Loucy (cell line): ENCODE results near the gene CIITA.

ENCODE experiments used
- H2AFZ ChIP-seq: fragments of 200-600 bp; sonication (generic); 2 replicates; pipeline ENCODE4 v1.6.0; 2016; ENCODE audit warnings: antibody characterized with exemption, mild to moderate bottlenecking, low read length, moderate library complexity
- H3F3A ChIP-seq: fragments of 200-600 bp; 2 replicates; pipeline ENCODE4 v1.6.0; 2016; ENCODE audit warnings: antibody characterized with exemption, low read depth, mild to moderate bottlenecking
- H3K27me3 ChIP-seq: fragments of 200-600 bp; sonication (generic); 2 replicates; pipeline ENCODE4 v1.6.1; 2014; ENCODE audit warnings: low read length, mild to moderate bottlenecking; ENCODE audit not compliant: insufficient read depth, poor library complexity, severe bottlenecking
- H3K36me3 ChIP-seq: fragments of 200-600 bp; sonication (generic); 2 replicates; pipeline ENCODE4 v1.6.1; 2016; ENCODE audit warnings: low read length; ENCODE audit not compliant: insufficient read depth
- H3K4me1 ChIP-seq: fragments of 200-600 bp; sonication (generic); 2 replicates; pipeline ENCODE4 v1.5.1; 2014; ENCODE audit warnings: low read length, mild to moderate bottlenecking; ENCODE audit not compliant: insufficient read depth, poor library complexity, severe bottlenecking
- H3K4me2 ChIP-seq: fragments of 200-600 bp; sonication (generic); 2 replicates; pipeline ENCODE4 v1.6.0; 2014; ENCODE audit warnings: antibody characterized with exemption, low read length, low read depth, mild to moderate bottlenecking; ENCODE audit not compliant: poor library complexity, severe bottlenecking
- H3K4me3 ChIP-seq: fragments of 200-600 bp; sonication (generic); 2 replicates; pipeline ENCODE4 v1.5.1; 2014; ENCODE audit warnings: low read length, mild to moderate bottlenecking, mixed read lengths; ENCODE audit not compliant: poor library complexity, severe bottlenecking
- H3K79me2 ChIP-seq: fragments of 200-600 bp; sonication (generic); 2 replicates; pipeline ENCODE4 v1.6.1; 2014; ENCODE audit warnings: low read length; ENCODE audit not compliant: insufficient read depth
- H3K9ac ChIP-seq: fragments of 200-600 bp; sonication (generic); 2 replicates; pipeline ENCODE4 v1.6.0; 2014; ENCODE audit warnings: mild to moderate bottlenecking, low read depth, low read length, moderate library complexity; ENCODE audit not compliant: poor library complexity, severe bottlenecking
- H3K9me2 ChIP-seq: fragments of 200-600 bp; sonication (generic); replicated peaks from 2 replicates; pipeline ENCODE4 v1.6.1; 2016; ENCODE audit warnings: low read depth, low read length, mixed read lengths
- H3K9me3 ChIP-seq: fragments of 200-600 bp; sonication (generic); 2 replicates; pipeline ENCODE4 v1.6.1; 2014; ENCODE audit warnings: mild to moderate bottlenecking, antibody characterized with exemption, low read length, low read depth; ENCODE audit not compliant: insufficient read depth
- H4K20me1 ChIP-seq: fragments of 200-600 bp; sonication (generic); 2 replicates; pipeline ENCODE4 v1.6.0; 2014; ENCODE audit warnings: antibody characterized with exemption, low read length, mild to moderate bottlenecking; ENCODE audit not compliant: insufficient read depth, poor library complexity, severe bottlenecking
- EZH2phosphoT487 ChIP-seq: fragments of 200-600 bp; IDR thresholded peaks from 2 replicates; pipeline ENCODE4 v1.6.1; 2018; ENCODE audit warnings: antibody characterized with exemption, mild to moderate bottlenecking, moderate library complexity, borderline replicate concordance
- TF ChIP-seq, protein P1 (sequence below): fragments of 200-600 bp; sonication (generic); conservative IDR thresholded peaks from 2 replicates; pipeline ENCODE4 v1.5.1; 2014; ENCODE audit warnings: mild to moderate bottlenecking, antibody characterized with exemption, low read length

The CIITA gene

DNA sequence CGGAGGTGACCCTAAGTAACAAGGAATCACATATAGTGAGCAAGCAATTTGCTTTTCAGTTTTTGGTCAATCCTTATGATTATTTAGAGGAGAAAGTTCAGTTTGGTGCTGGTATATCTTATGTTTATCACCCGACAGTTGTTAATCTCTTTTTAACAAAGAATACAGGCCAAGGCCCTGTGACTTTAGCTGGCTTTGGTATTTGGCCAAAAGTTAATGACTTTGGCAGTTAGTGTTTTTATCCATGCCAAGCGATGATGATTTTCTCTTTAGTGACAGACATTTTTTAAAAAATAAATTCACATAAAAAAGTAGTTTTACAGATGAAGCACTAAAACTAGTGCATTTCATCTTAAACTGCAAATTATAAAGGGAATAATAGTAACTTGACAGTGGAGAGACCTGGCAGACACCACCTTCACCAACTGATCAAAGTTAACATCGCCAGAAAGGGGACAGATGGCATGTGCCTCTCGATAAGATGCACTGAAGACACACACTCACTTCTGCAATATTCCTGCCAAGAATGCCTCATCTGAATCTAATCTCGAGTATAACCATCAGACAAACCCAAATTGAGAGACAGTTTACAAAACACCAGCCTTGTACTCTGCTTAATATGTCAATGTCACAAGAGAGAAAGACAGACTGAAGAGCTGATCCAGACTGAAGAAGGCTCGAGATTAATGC is 58.4 kb downstream of the CIITA start:
- TF ChIP-seq EZH2phosphoT487: no peak
- H3K4me3 ChIP-seq: no peak overlapping the region
- H3K4me1 ChIP-seq: peaks cover 33% of the 10 kb centered on the region
- H2AFZ ChIP-seq: no peak overlapping the region
- no peaks in the 10 kb centered on the region for H3K27me3 ChIP-seq
- H3K9me2 ChIP-seq: no peaks in the 10 kb centered on the region
- H4K20me1 ChIP-seq: peaks cover 2% of the 10 kb centered on the region
- H3K79me2 ChIP-seq: peaks cover 4% of the 10 kb centered on the region; the same call in 1 of the 2 replicates
- no peak overlapping the region for H3K9ac ChIP-seq
- no peaks in the 10 kb centered on the region for H3K36me3 ChIP-seq
- H3K9me3 ChIP-seq: no peaks in the 10 kb centered on the region
- H3F3A ChIP-seq: no peaks in the 10 kb centered on the region
- no peak overlapping the region for H3K4me2 ChIP-seq

DNA sequence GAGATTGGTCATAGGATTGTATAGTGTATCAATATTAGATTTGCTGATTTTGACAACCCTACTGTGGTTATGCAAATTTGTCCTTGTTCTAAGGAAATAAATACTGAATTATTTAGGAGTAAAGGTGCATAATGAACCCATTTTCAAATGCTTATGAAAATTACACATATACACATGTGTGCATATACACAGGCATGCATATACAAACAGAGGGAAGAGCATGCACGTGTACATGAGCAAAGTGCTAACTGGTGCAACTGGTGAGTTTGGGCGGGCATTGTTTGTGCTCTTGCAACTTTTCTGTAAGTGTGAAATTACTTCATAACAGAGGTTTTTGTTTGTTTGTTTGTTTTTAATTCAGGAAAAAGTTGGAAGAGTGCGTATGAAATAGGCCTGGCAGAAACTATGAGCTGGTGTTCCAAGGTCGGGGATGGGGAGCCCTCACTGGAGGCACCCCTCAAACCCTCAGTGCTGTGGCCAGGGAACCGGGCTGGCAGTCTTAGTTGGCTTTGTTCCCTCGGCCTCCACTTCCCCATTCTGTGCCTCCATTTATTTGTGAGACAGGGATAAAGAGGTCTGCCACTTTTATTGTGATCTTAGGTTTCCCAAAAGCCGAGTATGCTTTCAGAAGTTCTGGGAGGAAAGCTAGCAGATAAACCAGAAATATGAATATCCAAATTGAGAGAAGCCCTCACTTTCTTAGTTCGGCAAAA is 59.4 kb downstream of the CIITA start:
- no peak overlapping the region for H2AFZ ChIP-seq
- H3K4me3 ChIP-seq: peak overlapping the region; percentile 25
- H3K9ac ChIP-seq: no peak overlapping the region
- H3K9me3 ChIP-seq: no peaks in the 10 kb centered on the region
- peak overlapping the region; percentile 87 for H3K4me2 ChIP-seq
- TF ChIP-seq, protein P1, sequence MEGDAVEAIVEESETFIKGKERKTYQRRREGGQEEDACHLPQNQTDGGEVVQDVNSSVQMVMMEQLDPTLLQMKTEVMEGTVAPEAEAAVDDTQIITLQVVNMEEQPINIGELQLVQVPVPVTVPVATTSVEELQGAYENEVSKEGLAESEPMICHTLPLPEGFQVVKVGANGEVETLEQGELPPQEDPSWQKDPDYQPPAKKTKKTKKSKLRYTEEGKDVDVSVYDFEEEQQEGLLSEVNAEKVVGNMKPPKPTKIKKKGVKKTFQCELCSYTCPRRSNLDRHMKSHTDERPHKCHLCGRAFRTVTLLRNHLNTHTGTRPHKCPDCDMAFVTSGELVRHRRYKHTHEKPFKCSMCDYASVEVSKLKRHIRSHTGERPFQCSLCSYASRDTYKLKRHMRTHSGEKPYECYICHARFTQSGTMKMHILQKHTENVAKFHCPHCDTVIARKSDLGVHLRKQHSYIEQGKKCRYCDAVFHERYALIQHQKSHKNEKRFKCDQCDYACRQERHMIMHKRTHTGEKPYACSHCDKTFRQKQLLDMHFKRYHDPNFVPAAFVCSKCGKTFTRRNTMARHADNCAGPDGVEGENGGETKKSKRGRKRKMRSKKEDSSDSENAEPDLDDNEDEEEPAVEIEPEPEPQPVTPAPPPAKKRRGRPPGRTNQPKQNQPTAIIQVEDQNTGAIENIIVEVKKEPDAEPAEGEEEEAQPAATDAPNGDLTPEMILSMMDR: no peak
- TF ChIP-seq EZH2phosphoT487: no peak
- H3K36me3 ChIP-seq: no peaks in the 10 kb centered on the region
- H3K9me2 ChIP-seq: no peaks in the 10 kb centered on the region
- H3F3A ChIP-seq: no peaks in the 10 kb centered on the region
- peaks cover 38% of the 10 kb centered on the region for H3K4me1 ChIP-seq
- H3K79me2 ChIP-seq: peaks cover 14% of the 10 kb centered on the region; the same call in 1 of the 2 replicates
- peaks cover 10% of the 10 kb centered on the region for H4K20me1 ChIP-seq
- no peaks in the 10 kb centered on the region for H3K27me3 ChIP-seq

DNA sequence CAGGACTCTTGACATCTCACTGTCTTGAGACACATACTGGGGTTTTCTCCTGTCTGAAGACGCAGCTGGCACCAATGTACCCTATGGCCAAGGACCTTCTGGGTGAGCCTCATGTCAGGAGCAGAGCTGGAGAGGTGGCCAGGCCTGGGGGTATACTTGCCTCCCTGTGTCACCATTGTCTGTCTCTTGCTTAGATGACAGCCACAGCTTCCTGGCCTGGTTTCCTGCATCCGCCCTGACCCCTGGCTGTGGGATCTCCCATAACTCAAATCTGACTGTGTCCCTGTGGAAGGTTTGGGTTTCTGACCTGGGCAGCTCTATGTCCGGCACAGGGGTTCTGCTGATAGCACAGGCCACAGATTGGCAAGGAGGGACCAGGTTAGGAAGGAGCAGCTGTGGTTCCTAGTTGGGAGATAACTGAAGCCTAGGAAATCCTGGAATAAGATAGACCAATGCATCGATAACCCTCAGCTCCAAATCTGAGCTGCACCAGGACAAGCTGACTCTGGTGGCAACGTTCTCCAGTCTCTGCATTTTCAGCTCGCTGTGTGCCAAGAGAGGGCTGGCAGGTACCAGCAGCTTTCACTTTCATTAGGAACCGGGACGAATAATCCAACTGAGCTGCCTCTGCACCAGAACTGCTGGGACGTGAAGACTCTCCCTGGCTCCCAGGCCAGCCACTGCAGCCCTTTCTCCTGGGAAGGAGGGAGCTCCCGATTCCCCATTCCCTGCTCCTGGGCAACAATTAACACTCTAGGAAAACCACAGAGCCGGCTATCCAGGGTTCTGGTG is 60.3 kb downstream of the CIITA start:
- Histone ChIP-seq H3K9me3 (no peaks in the 10 kb centered on the region), H4K20me1 (peaks cover 10% of the 10 kb centered on the region), H3K36me3 (no peaks in the 10 kb centered on the region), H3K4me3 (peak overlapping the region; percentile 25), H3K4me2 (peak overlapping the region; percentile 87), H3K4me1 (peaks cover 38% of the 10 kb centered on the region), H3K9me2 (no peaks in the 10 kb centered on the region), H2AFZ (no peak overlapping the region), H3F3A (no peaks in the 10 kb centered on the region), H3K79me2 (peaks cover 14% of the 10 kb centered on the region; the same call in 1 of the 2 replicates), H3K9ac (no peak overlapping the region), H3K27me3 (no peaks in the 10 kb centered on the region)
- no peak for TF ChIP-seq EZH2phosphoT487
- TF ChIP-seq, protein P1: no peak
